Epithelial cell of proximal tubule (primary cell): ENCODE data around the gene ETS2. TPM values are rescaled to one million over a fixed set of nuclear protein-coding genes. Genes with fewer than 3 reads are reported as not detected.

Experiments
- DNase-seq: peaks from one replicate; pipeline ENCODE4 v3.0.0-alpha.2; 2011; ENCODE audit warnings: low read depth
- H3K4me3 ChIP-seq: 2 replicates; pipeline ENCODE4 v1.5.1; 2011; ENCODE audit warnings: low read depth, mild to moderate bottlenecking, low read length
- CTCF ChIP-seq: conservative IDR thresholded peaks from 2 replicates; pipeline ENCODE4 v1.5.1; 2012; ENCODE audit warnings: low read depth, mild to moderate bottlenecking, low read length
- total RNA-seq: library from RNA; depleted of rRNA; stranded (reverse); fragments of >200 nt; gene quantifications from 2 replicates; pipeline ENCODE4 v1.2.3, GENCODE V29; 2015

ETS2 gene
- total RNA-seq, 1 donor from 2014 or later, result 11.1 TPM

GRCh38 chr21:38834725-38835124 lies 29.0 kb downstream of the ETS2 start:
- no peak for TF ChIP-seq CTCF
- no peak overlapping the region for H3K4me3 ChIP-seq
- DNase-seq, result no peak

- no peak for TF ChIP-seq CTCF
- H3K4me3 ChIP-seq, result no peak overlapping the region
- no peak for DNase-seq
Measured at GRCh38 chr21:38837806-38838461, 32.2 kb downstream of the ETS2 start.

DNA sequence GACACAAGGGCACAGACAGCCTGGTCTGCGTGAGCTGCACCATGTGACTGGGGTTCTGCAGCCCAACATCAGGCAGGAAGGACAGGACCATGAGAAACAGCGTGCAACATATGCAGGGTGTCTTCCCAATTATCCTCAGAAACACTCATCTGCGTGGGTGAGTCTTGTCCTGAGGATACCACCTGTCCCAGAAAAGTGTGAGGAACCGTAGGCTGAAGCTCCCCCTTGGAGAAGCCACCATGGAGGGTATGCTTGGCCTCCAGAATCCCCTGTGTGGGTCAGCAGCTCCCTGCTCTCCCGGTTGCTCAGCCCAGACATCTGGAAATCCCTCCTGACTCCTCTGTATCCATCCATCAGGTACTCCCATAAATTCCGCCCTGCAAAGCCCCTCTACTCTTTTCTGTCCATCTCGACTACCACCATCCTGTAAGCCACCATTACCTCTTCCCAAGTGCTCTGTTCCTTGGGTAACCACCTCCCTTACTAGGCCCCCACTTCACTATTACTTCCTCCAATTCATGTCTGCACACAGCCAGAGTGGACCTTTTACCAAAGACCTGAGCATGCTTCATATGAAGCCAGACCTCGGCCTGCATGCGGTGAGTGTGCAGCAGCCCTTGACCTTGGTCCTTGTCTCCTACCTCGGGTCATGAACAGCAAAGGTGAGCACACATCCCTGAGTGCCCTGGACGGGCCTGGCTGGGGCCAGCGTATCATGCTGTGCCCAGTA lies 33.0 kb downstream of the ETS2 start:
- TF ChIP-seq CTCF, result no peak
- no peak for DNase-seq
- no peak overlapping the region for H3K4me3 ChIP-seq

DNA sequence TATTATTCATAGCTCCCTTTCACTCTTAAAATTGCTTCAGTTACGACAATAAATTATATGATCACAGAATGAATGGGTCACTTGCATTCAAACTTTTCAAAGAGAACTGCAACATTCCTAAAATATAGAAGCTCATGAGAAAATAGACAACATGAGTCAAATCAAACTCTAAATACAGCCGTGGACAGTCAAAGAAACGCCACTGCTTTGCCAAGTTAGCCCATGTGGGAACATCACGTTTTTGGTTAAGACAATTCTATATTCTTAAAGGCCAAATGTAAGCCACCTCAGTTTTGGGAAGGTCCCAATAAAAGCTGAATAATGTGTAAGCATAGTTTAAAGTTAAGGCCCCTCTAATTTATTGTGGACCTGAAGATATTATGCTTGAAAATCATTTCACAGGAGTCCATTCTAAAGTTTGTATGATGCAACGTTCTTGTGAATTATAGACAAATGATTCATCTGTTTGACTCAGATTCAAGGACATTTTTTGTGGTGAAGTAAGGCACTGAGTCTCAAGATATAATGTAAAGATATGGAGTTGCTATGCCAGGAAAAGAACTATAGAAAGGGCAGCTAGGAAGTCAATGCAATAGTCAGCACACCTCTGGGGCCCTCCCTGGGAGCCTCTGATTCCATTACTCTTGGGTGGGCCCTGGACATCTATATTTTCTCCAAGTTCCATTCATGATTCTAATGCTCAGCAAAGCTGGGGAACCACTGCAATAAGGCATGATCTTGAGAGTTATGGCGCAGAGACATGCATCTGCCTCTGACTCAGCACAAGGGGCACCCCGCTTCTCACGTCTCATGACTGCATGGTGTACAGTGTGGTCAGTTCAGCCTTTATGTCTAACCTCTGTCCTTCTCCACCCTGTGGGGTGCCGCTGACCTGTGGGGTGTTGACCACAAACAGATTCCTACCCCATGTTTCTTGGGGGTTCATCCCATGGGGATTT lies 33.9 kb downstream of the ETS2 start:
- no peak overlapping the region for H3K4me3 ChIP-seq
- TF ChIP-seq CTCF, result no peak
- DNase-seq, result no peak

GRCh38 chr21:38840456-38841300 lies 34.9 kb downstream of the ETS2 start:
- H3K4me3 ChIP-seq, result no peak overlapping the region
- no peak for TF ChIP-seq CTCF
- DNase-seq, result no peak

GRCh38 chr21:38841472-38841871 lies 35.7 kb downstream of the ETS2 start:
- H3K4me3 ChIP-seq, result no peak overlapping the region
- no peak for TF ChIP-seq CTCF
- no peak for DNase-seq
